Adipose tissue (tissue), 3 donors: ENCODE data around the gene GUCA1A. TPM values are rescaled to one million over a fixed set of nuclear protein-coding genes. Genes with fewer than 3 reads are reported as not detected.
"Not testable (repeated sequence)": the region's sequence is repeated elsewhere in the genome, so short reads cannot be mapped to it uniquely, and the experiment has no call there.

Experiments
- H3K27ac ChIP-seq: one replicate; pipeline ENCODE4 v1.5.1; 2013; ENCODE audit warnings: low read depth, low read length
- WGBS, 3 donors: extraction: QIAGEN DNeasy Blood & Tissue Kit; methylation state at CpG; one replicate each; pipeline ENCODE4 v1.1.7; 2013; 5-methylcytosine and 5-hydroxymethylcytosine counted together
- polyA plus RNA-seq, 3 donors: library from polyadenylated mRNA; stranded (reverse); fragments of 200-250 nt; gene quantifications; one replicate each; pipeline ENCODE4 v1.2.3, GENCODE V29; 2013
- donor health status: healthy with polysubstance abuse.
- donor health status: Bipolar disorder and iron deficiency.
- donor health status: healthy.

Gene GUCA1A
- polyA plus RNA-seq, 3 donors = 0.22 TPM; not detected in 2

DNA sequence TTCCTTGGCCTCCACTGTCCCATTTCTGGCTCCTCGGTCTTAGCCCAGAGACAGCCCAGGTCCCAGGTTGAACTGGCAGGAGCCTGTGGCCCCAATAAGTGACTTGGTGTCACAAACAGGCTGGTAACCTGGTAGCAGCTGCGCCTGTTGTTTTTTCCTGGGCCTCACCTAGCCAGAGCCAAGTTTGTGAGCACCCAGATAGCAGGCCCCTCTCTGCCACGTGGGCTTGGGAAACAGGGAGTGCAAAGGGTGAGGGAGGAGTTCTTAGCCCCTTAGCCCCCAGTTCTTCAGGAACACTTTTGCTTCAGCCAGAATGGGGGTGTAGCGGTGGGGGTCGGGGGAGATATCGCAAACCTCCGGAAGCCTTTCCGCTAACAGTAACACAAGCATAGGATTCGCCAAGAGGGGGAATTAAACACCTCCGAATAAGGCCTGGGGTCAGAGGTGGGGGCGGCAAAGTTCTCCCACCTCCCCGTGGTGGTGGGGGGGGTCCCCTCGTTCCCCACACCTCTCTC, 31.5 kb upstream of the GUCA1A start:
- WGBS, 3 donors = 24 to 58% (median 52%) methylated on average over 10 to 13 of the region's 13 CpGs
- H3K27ac ChIP-seq = no peak overlapping the region

DNA sequence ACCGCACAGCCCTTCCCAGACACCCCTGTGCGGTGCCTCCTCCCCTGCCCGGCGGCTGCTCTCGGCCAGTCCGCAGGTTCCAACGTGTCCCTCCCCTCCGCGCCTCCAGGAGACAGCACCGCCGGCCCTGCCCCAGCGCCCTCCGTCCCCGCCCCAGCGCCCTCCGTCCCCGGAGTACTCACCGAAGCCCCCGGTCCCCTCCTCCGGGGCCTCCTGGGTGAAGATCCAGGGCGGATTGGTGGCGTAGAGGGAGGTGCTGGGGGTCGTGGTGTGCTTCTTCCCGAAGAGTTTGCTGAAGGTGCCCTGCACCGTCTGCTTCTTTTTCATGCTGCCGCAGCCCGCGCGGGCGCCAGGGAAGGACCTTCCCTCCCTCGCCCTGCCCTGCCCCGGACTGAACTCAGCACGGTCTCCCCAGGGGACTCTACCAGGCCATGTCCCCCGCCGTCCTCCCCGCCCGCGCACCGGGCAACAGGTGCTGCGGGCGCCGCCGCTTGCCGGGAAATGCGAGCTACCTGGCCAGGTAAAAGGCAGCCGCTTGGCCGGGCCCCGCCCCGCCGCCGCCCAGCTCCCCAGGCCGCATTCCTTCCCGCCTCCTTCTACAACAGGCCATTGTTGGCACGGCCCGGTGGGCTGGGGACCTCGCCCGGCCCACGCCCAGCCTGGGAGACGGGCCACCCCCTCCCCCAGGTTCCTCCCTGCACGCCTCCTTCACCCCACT, 30.9 kb upstream of the GUCA1A start, which contains the start of gene C6orf132:
TSS of gene C6orf132 (minus strand) at position 503 of the 718 bp plus-strand sequence. CDS start at position 327, 176 bp downstream.
- 1 to 4% (median 3%) methylated on average over 44 to 60 of the region's 60 CpGs for WGBS, 3 donors

DNA sequence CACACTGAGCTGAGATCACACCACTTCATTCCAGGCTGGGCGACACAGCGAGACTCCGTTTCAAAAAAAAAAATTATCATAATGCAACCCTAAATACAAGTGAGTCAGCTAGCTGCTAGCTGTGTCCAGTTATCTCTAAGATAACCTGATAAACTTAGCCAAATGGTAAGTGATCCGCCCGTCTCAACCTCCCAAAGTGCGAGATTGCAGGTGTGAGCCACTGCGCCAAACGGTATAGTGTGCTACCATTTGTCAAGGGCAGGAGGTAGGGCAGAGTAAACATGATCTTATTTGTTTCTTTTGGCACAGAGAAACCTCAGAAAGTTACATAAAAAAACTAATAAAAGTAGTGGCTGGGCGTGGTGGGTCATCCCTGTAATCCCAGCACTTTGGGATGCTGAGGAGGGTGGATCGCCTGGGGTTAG, 26.0 kb upstream of the GUCA1A start:
- WGBS, 3 donors = 44 to 85% (median 76%) methylated on average over 10 of the region's 10 CpGs
- no peak overlapping the region for H3K27ac ChIP-seq

More for the DNA sequence above, 30.9 kb upstream of the GUCA1A start, which contains the start of gene C6orf132:
- no peak within 1 kb of the TSS for H3K27ac ChIP-seq

DNA sequence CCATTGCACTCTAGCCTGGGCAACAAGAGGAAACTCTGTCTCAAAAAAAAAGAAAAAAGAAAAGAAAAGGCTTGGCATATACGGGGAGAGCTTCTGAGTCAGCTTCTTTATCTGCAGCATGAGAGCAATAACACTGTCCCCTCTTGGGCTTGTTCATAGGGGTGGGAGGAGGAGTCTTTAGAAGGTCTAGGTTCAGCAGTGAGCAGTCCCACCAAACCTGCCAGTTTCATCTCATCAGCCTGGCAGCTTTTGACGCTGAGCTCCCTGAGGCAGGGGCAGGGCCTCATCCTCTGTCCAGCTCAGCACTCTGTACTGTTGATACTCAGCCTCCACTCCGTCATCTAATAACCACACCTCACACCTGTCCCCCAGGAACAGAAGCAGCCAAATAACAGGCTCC, 25.1 kb upstream of the GUCA1A start:
- 44 to 79% (median 45%) methylated on average over 3 of the region's 3 CpGs for WGBS, 3 donors
- H3K27ac ChIP-seq = no peak overlapping the region

DNA sequence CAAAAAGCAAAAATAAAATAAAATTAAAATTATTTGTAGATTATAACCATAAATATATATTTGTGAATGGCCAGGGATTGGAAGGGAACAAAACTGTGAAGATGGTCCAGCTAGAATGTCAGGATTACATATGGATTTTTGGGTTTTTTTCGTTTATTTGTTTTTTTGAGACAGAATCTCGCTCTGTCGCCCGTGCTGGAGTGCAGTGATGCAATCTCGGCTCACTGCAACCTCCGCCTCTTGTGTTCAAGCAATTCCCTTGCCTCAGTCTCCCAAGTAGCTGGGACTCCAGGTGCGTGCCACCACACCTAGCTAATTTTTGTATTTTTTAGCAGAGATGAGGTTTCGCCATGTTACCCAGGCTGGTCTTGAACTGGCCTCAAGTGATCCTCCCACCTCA, 22.9 kb upstream of the GUCA1A start:
- H3K27ac ChIP-seq = no peak overlapping the region
- WGBS, 3 donors = 88 to 91% (median 89%) methylated on average over 8 of the region's 8 CpGs

DNA sequence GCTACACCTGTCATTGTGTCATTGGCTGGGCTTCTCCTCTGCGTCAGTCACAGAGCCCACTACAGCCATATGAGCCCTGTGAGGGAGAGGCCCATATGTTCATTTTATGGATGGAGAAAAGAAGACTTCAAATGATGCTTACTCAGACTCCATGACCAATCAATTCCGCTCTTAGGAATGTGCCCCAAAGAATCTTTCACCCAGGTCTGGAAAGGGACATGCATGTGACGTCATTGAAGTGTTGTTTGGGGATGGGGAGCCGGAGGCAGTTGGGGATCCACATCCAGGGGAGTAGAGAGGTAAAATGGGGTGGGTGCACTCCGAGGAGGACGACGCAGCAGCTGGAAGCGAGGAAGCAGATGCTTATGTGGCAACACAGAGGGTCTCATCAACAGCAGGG, 21.1 kb upstream of the GUCA1A start:
- no peak overlapping the region for H3K27ac ChIP-seq
- 83 to 89% (median 85%) methylated on average over 8 of the region's 8 CpGs for WGBS, 3 donors

DNA sequence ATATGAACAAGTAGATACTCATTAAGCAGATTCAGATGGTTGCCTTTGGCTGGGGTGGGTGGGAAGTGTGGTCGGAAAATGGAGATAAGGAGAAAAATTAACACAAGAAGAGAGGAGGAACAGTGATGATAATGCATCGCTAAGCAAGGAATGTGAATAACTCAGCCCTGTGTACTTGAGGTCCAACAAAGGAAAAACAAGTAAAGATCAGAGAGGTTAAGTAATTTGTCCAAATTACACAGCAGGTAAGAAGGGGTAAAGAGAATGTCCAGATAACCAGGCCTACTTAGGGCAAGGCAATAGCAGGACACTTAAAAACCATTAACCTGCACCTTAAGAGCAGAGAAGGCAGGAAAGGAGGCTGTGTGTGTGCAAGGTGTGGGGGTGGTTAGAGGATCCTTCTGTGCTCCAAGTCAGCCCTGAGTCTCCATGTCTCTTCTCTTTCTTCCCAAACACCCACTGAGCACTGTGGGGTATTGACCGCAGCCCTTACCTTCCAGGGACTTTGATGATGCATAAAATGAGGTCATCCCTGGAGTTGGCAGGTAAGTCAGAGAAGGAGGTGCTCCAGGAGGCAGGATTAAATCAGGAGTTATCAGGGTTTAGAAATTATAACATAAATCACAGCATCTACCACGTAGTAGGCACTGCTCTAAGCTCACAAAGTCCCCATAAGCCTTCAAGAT, 20.5 kb upstream of the GUCA1A start:
- H3K27ac ChIP-seq = not testable (repeated sequence)
- WGBS, 3 donors = 76 to 86% (median 81%) methylated on average over 3 to 4 of the region's 4 CpGs

DNA sequence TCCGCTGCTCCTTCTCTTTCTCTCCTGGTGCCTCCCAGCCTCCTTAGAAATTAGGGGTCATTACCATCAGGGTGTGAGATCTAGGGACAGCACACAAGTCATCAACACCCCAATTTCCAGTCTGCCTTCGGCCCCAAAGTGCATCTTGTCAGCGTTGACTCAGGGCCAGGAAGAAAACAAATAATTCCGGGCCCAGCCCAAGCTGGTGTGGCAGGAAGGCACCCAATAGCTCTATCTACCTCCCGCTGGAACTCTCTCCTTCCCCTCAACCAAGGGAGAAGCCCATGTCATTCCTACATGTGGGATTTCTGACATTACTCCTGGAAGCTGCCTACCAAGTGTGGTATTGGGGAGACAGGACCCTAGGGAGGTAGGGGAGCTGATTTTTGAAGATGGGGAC, 19.2 kb upstream of the GUCA1A start:
- WGBS, 3 donors = 59 to 80% (median 78%) methylated on average over 5 of the region's 5 CpGs
- no peak overlapping the region for H3K27ac ChIP-seq

DNA sequence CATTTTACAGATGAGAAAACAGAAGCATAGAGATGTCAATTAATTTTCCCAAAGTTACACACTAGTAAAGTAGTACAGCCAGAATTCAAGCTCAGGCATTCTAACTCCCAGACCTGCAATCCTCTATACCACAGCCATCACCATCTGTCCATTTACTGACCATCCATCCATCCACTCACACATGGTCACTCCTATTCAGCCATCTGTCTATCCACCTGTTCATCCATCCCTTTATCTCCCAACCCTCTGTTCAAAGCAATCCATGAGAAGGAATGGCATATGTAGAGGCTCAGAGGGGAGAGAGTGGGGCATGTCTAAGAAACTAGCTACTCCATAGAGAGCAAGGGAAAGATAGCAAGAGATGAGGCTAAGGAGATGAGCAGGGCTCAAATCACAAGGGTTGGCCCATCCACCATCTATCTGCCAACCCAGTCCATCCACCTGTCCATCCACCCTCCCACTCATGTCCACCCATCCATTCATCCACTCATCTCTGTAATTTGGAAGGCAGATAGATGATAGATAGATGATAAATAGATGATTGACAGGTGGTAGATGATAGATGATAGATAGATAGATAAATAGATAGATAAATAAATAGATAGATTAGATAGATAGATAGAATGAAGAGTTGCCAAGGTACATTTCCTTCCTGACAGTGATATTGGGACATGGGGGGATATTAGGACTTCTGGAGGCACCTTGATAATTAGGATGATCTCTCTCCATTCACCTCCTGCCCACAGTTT, 18.5 kb upstream of the GUCA1A start:
- no peak overlapping the region for H3K27ac ChIP-seq

DNA sequence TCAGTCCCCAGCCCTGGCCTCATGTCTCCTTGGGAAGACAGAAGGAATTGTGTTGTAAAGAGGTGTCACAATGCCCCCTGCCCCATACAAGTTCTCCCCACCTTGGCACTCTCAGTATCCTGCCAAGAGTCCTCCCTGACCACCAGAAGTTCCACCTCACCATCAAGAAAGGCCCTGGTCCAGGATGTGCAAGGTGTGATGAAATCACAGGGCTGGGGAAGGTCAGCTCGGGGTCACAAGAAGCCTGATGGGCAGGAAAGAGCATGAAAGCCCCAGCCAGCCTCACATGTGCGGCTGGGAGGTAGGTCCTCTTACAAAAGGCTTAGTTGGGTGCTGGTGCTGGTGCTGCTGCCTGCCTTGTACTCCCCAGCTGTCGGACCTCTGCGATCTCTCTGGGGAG, 17.9 kb upstream of the GUCA1A start:
- WGBS, 3 donors = 78 to 91% (median 88%) methylated on average over 4 of the region's 4 CpGs
- no peak overlapping the region for H3K27ac ChIP-seq

DNA sequence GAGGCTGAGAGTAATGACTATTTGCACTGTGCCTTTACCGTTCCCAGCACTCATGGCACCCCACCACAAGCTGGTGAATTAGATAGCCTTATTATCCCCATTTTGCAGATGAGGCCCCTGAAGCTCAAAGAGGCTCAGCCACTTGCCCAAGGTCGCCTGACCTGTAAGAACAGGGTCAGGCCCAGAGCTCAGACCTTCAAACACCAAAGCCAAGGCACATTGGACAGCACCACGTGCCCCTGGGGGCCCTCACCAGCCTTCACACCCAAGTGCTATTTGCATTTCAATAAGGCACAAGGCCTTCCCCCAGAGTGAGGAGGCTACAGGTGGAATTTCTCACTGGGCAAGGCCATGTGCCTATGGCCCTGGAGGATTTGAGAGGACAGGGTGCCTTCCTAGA, 16.5 kb upstream of the GUCA1A start:
- H3K27ac ChIP-seq = no peak overlapping the region
- WGBS, 3 donors = 70 to 86% (median 78%) methylated on average over 3 of the region's 3 CpGs

DNA sequence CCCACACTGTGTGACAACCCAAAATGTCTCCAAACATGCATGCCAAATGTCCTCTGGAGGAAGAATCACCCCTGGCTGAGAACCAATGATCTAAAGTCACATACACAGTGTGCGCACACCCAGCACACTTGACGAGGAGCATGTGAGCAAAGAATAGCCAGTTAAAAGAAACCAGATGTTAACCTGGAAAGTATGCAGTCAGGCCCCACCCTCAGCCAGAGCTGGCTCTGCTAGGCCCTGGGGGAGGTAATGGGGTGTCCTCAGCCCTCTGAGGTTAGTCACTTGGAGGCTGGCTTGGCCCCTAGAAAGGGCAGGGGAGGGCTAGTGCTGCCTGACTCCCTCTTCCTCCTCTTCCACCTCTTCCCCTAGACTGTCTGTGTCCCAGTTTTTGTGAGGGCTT, 15.2 kb upstream of the GUCA1A start:
- H3K27ac ChIP-seq = no peak overlapping the region
- WGBS, 3 donors = 53 to 91% (median 55%) methylated on average over 2 of the region's 2 CpGs

DNA sequence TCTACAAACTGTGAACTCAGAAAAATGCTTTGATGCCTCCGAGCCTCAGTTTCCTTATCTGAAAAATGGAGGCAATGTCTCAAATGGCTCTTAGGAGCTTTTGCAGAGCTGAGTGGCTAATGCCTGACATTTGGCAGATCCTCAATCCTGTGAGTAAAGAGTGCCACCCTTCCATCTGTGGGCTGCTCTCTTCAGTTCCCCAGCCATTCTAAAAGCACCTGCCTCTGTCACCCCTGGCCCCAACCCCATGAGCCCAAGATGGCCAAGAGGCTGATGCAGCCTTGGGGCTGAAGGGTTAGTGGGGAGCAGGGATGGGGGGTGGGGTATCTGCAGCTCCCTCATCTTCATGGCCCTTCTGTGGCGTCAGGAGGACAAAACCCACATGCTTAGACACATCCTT, 14.5 kb upstream of the GUCA1A start:
- WGBS, 3 donors = 78 to 90% (median 79%) methylated on average over 2 of the region's 2 CpGs
- H3K27ac ChIP-seq = no peak overlapping the region

DNA sequence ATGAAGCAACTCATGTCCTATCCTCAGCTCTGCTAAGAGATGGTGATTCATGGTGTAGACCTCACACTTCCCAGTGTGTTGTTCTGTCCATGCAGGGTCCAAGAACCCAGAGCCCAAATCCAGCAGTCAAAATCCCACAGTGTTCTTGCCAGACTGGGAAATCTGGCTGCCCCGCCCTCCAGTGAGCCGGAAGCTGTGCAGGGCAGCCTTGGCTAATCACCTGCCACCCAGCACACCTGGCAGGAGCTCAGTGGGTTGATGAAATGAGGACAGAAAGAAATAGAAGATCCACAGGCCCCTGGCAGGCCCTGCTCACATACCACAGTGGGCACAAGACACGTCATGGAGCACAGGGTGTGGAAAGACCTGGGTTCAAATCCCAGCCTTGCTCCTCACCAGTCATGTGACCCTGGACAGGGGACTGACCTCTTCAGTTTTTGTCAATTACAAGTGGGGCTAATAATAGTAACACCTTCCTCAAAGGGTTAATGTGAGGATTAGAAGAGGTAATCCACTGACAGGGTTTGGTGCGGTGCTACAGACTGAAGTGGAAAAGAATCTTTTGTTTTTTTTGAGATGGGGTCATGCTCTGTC, 13.6 kb upstream of the GUCA1A start:
- H3K27ac ChIP-seq = no peak overlapping the region
- 62 to 67% (median 65%) methylated on average over 4 of the region's 4 CpGs for WGBS, 3 donors

DNA sequence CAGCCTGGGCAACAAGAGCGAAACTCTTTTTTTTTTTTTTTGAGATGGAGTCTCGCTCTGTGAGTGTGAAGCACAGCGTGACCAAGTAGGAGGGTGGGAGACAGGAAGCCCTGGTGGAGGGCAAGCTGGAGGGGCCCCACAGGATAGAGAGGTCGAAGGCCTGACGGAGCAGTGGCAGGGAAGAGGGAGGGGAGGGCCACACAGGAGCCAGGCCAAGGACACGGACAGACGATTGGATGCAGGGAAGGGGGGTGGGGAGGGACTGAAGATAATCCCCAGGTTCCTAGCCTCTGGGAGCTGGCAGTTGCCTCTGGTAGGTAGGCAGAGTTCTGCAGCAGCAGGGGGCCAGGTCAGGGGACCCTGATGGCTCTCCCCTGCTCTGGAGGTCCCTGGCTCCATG, 10.8 kb upstream of the GUCA1A start:
- WGBS, 3 donors = 46 to 59% (median 48%) methylated on average over 5 to 7 of the region's 7 CpGs
- no peak overlapping the region for H3K27ac ChIP-seq

DNA sequence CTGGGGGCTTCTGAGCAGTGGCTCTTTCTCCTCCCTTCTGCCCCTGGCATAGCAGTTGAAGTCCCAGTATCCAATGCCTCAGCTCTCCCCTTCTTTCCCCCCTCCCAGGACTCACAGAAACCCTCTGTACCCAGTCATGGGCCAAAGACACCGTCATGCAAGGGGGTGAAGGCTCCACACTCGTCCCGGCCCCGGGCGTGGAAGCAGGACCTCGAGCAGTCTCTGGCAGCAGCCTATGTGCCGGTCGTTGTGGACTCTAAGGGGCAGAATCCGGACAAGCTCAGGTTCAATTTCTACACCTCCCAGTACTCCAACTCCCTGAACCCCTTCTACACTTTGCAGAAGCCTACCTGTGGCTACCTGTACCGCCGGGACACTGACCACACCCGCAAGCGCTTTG, 10.4 kb upstream of the GUCA1A start:
- H3K27ac ChIP-seq = no peak overlapping the region
- WGBS, 3 donors = 85 to 90% (median 85%) methylated on average over 13 of the region's 13 CpGs

DNA sequence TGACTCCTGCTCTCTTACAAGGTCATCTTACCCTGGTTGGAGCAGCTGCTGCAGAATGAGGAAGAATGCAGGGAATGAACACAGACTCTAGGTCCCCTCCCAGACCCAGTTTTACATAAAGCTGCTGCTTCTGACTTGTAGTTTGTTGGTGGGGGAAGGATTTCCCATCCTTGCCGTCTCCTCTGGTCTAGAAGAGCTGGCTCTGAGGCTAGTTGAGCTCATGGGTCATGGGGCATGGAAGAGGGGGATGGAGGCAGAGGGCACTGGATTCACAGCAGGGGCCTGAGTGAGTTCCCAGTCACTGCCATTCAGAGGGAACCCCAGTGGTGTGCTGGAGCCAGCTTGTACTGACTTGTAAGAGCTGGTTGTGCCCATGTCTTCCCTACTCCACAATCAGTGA, 9.2 kb upstream of the GUCA1A start:
- WGBS, 3 donors = 50 to 81% (median 57%) methylated on average over 1 of the region's 1 CpG
- H3K27ac ChIP-seq = no peak overlapping the region

DNA sequence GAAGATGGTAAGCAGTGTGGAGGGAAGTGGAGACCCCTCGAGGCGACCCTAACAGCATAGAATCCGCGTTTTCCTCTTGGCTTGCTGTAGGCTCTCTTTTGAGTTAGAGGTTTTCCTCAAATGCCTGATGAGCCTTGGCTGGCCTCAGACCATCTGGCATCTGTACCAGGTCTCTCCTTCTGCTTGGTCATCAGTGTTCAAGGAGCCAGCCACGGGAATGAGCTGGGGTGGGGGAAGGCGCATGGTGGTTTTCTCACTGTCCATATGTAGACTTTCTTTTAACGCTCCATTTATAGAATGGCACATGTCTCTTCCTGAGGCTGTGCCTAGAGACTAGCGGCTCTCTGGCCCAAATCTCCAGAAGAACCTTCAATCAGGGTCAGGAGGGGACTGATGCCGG, 8.1 kb upstream of the GUCA1A start:
- WGBS, 3 donors = 78 to 88% (median 79%) methylated on average over 9 of the region's 9 CpGs

More for the DNA sequence above, 8.1 kb upstream of the GUCA1A start:
- no peak overlapping the region for H3K27ac ChIP-seq
